Prostate gland (tissue), 2 donors: Measurements from ENCODE around the gene PCDH7.

Experiments used
- CTCF ChIP-seq, 4 experiments: fragments of 200-600 bp in 2 of 4; fragments of 450-650 bp in 2 of 4; sonication (generic) in 2 of 4; IDR thresholded peaks; 1 replicate in 3 of 4; 2 replicates in 1 of 4; pipeline ENCODE4 v1.5.1; 2016 to 2019; ENCODE audit warnings: antibody characterized with exemption in 4 of 4, mild to moderate bottlenecking in 2 of 4, moderate library complexity in 2 of 4
- POLR2A ChIP-seq: fragments of 450-650 bp; IDR thresholded peaks from one replicate; pipeline ENCODE4 v1.6.1; 2016; ENCODE audit warnings: antibody characterized with exemption, mild to moderate bottlenecking
- POLR2AphosphoS5 ChIP-seq: sonication (generic); formaldehyde crosslinking; IDR thresholded peaks from one replicate; pipeline ENCODE4 v1.6.1; 2017; ENCODE audit warnings: antibody characterized with exemption

- no peak for TF ChIP-seq CTCF (IDR thresholded peaks at IDR 0.05)
- TF ChIP-seq POLR2AphosphoS5: no peak
- no peak for TF ChIP-seq POLR2A
Measured at GRCh38 chr4:30754021-30754420, 33.9 kb downstream of the PCDH7 start.
